GM18508 (cell line): ENCODE data around the gene FBXO17.
"Not testable (repeated sequence)": the region's sequence is repeated elsewhere in the genome, so short reads cannot be mapped to it uniquely, and the experiment has no call there.

Source experiments
- ATAC-seq: cut with Tn5 transposase; IDR thresholded peaks from one replicate; pipeline ENCODE4 v1.9.1; 2021; ENCODE audit warnings: moderate number of reproducible peaks; ENCODE audit not compliant: insufficient read depth, unreplicated experiment

Gene FBXO17, protein sequence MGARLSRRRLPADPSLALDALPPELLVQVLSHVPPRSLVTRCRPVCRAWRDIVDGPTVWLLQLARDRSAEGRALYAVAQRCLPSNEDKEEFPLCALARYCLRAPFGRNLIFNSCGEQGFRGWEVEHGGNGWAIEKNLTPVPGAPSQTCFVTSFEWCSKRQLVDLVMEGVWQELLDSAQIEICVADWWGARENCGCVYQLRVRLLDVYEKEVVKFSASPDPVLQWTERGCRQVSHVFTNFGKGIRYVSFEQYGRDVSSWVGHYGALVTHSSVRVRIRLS

GRCh38 chr19:38975214-38975860 lies at the start of gene FBXO17:
TSS of gene FBXO17 (minus strand) at chr19:38975742. CDS start at chr19:38950319, 25,423 bp downstream.
- ATAC-seq: no peak

- ATAC-seq: no peak
Measured at GRCh38 chr19:39024875-39025641, 49.5 kb upstream of the FBXO17 start.

GRCh38 chr19:39021063-39021462 lies 45.5 kb upstream of the FBXO17 start:
- no peak for ATAC-seq

DNA sequence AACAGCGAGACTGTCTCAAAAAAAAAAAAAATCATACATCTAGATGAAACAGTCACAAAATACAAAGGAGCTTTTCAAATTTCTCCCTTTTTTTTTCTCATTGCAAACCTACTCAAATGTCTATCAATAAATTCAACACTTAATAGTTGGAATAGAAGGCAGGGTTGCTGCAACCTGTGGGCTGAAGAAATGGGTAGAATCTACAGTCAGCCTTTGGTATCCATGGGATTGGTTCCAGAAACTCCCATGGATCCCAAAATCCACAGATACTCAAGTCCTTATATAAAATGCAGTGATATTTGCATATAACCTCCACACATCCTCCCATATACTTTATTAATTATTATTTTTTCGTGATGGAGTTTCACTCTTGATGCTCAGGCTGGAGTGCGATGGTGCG lies 42.1 kb upstream of the FBXO17 start:
- ATAC-seq: no peak

DNA sequence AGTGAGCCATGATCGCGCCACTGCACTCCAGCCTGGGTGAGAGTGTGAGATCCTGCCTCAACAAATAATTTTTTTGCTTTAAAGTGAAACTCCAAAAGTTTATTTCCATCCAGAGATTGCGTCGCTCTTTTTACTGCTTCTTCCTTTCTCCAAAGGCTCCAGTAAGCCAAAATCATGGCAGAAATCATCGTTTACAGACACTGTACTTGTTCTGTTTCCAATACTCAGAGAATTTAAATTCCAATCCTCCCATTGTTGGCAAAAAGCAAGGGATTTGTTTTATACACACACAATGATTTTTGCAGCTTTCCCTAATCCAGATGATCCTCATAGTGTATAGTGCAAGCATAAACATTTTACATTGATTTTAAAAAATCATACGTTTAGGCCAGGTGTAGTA lies 41.5 kb upstream of the FBXO17 start:
- ATAC-seq: no peak

GRCh38 chr19:39014037-39014436 lies 38.5 kb upstream of the FBXO17 start:
- no peak for ATAC-seq

DNA sequence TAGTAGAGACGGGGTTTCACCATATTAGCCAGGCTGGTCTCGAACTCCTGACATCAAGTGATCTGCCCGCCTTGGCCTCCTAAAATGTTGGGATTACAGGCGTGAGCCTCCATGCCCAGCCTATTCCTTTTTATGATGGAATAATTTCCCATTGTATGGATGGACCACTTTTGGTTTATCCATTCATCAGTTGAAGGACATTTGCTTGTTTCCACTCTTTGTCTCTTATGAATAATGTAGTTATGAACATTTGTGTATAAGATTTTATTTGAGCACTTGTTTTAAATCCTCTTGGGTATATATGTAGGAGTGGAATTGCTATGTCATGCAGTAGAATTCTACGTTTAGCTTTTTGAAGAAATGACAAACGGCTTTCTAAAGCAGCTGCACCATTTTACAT lies 33.5 kb upstream of the FBXO17 start:
- ATAC-seq: no peak

GRCh38 chr19:39008137-39008536 lies 32.6 kb upstream of the FBXO17 start:
- no peak for ATAC-seq

- ATAC-seq: no peak
Measured at GRCh38 chr19:39007096-39007495, 31.6 kb upstream of the FBXO17 start.

DNA sequence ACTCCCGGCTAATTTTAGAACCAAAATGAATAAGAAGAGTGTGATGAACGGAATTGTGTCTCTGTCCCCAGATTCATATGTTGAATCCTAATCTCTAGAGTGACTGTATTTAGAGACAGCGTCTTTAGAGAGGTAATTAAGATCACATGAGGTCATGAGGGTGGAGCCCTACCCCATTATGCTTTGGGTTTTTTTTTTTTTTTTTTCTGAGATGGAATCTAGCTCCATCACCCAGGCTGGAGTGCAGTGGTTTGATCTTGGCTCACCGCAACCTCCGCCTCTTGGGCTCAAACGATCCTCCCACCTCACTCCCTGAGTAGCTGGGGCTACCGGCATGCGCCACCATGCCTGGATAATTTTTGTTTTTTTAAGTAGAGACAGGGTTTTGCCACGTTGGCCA lies 28.9 kb upstream of the FBXO17 start:
- no peak for ATAC-seq

- no peak for ATAC-seq
Measured at GRCh38 chr19:39003796-39004195, 28.3 kb upstream of the FBXO17 start.

DNA sequence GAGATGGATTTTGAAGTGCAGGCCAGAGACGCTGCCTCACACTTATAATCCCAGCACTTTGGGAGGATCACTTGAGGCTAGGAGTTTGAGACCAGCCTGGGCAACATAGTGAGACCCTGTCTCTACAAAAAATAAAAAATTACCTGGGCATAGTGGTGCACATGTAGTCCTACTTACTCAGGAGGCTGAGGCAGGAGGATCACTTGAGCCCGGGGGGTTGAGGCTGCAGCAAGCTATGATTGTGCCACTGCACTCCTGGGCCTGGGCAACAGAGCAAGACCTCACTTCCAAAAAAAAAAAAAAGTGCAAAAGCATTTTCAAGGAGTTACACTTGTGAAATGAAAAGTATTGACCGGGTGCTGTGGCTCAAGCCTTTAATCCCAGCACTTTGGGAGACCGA lies 27.6 kb upstream of the FBXO17 start:
- ATAC-seq: no peak

- ATAC-seq: no peak
Measured at GRCh38 chr19:39001041-39001440, 25.5 kb upstream of the FBXO17 start.

GRCh38 chr19:38997576-38997975 lies 22.0 kb upstream of the FBXO17 start:
- not testable (repeated sequence) for ATAC-seq

- ATAC-seq: no peak
Measured at GRCh38 chr19:38993271-38993670, 17.7 kb upstream of the FBXO17 start.

- no peak for ATAC-seq
Measured at GRCh38 chr19:38990949-38991697, 15.6 kb upstream of the FBXO17 start.

DNA sequence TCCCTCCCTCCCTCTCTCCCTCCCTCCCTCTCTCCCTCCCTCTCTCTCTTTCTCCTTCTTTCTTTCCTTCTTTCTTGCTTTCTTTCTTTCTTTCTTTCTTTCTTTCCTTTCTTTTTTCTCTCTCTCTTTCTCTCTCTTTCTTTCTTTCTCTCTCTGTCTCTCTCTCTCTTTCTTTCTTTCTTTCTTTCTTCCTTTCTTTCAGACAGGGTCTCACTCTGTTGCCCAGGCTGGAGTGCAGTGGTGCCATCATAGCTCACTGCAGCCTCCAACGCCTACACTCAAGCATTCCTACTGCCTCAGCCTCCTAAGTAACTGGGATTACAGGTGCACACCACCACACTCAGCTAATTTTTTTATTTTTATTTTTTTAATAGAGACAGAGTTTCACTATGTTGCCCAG lies 14.1 kb upstream of the FBXO17 start:
- ATAC-seq: not testable (repeated sequence)

GRCh38 chr19:38989066-38989605 lies 13.6 kb upstream of the FBXO17 start:
- no peak for ATAC-seq

- not testable (repeated sequence) for ATAC-seq
Measured at GRCh38 chr19:38988627-38989026, 13.1 kb upstream of the FBXO17 start.

DNA sequence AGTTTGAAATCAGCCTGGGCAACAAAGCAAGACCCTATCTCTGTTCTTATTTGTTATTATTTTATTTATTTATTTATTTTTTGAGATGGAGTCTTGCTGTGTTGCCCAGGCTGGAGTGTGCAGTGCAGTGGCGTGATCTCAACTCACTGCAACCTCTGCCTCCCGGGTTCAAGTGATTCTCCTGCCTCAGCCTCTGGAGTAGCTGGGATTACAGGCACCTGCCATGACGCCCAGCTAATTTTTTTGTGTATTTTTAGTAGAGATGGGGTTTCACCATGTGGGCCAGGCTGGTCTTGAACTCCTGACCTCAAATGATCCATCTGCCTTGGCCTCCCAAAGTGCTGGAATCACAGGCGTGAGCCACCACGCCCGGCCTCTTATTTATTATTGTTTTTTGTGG lies 12.2 kb upstream of the FBXO17 start:
- ATAC-seq: not testable (repeated sequence)
